ENCODE results near the gene IFIT3.

- TF ChIP-seq CTCF (IDR thresholded peaks at IDR 0.05): no peak
- no peak for TF ChIP-seq ZFX (IDR thresholded peaks at IDR 0.05; ENCODE audit: borderline replicate concordance)
These were observed 30.4 kb upstream of the IFIT3 start for GRCh38 chr10:89297356-89297755.

All from 22Rv1 (cell line).